Stimulated activated CD8-positive, alpha-beta memory T cell treated with anti-CD3 and anti-CD28 coated beads, Interleukin-12 subunit alpha, Interleukin-12 subunit beta, amount 100 ng/mL, for 4 hours (primary cell): ENCODE measurements around the gene IRF8.

Experiments
- DNase-seq: peaks from one replicate; pipeline ENCODE4 v3.0.0-alpha.2; 2020; ENCODE audit warnings: low read depth

Gene IRF8

DNA sequence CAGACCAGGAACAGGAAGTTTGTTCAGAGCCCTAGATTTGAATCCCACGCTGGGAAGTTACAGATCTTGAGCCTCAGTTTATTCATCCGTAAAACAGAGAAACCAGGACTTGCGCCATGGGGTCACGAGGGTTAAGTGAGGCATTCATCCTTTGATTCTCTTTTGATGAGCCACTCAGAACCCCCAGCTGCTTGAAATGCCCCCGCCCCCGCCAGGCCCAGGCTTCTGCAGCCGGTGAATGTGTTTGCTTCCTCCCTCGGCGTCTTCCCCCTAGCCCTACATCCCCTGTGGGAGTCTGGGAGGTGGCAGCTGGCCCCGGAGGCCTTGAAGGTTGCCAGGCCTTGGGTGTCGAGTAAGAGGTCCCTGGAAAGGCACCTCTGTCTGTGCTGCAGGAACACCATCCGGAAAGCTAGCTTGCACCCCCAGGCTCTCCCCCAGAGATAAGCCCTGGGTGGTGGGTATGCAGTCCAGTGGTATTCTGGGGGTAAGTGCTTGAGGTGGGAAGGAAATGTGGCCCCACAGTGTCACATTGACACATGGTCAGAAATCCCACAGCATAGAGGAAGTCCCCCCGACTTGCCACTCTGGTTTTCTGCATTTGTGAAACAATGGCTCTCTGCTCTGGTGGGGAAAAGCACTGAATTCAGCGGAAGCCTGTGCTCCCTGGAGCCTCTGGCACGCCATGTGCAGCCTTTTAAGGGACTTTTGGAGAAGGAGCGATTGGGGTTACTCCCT lies 14.9 kb downstream of the IRF8 start:
- DNase-seq, result no peak

DNA sequence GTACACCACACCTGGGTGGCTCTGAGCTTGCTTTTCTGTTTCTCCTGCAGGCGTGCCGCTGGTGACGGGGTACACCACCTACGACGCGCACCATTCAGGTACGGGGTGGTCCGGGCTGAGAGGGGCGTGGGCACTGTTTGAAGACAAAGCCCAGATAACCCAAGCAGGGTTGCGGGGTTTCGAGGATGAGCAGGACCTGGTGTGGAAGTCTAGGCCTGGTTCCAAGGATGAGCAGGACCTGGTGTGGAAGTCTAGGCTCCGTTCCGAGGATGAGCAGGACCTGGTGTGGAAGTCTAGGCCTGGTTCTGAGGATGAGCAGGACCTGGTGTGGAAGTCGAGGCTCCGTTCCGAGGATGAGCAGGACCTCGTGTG lies 15.4 kb downstream of the IRF8 start:
- DNase-seq, result no peak

DNA sequence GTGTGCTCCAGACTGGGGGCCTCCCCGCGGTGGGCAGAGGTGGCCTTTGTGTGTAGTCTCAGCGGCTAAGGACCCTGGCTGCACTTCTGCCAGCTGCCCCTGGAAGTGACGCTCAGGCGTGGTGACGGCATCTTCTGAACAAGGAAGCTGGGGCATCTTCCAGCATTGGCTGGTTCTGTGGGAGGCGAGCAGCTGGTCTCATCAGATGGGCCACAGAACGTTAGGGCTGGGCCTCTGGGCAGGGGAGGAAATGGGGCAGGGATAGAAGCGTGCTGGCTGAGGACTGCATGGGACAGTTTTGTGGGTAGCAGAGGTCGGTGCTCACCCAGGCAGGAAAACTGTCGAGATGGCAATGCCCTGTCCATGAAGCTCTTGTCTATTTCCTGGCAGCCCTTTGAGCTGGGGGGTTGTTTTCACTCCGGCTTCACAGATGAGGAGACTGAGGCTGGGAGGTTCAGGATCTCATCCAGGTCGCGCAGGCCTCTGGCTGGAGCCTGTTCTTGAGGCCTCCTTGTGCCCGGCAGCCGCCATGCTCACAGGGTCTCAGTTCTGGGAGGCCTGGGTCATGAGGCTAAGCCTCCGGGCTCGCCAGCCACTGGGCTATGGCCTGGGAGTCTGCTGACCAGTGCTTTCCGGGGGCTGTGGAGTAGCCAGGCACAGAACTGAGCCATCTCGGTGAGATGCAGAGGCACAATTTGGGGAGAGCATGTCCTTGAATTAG lies 16.3 kb downstream of the IRF8 start:
- DNase-seq, result no peak

DNA sequence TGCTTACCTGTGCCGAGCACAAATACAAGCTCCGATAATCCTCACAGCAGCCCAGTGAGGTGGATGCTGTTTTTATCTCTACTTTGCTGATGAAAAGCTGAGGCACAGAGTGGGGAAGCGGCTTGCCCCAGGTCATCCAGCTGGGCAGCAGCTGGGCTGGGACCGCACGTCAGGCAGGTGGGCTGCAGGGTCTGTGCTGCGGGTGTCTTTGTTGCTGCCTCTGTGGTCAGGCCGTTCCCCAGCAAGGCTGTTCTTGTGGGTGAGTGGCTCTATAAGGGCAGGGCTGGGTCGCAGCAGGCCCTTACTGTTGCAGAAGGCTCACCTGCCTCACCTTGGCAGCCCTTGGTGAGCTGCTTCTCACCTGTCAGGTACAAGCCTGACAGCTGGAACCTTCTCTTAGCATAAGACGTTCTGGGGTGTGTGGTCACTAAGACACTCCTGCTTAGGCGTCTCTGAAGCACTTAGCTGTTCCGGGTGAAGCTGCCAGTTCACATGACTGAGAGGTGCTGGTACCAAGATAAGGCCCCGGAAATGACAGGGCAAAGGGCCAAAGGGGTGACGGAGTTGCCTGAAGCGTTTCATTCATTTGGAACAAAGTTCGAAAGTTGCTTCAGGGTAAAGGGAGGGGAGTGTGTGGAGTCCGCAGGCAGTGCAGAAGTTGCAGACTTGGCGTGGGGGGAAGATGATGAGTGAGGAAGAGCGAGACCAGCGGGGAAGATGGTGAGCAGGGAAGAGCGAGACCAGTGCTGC lies 17.4 kb downstream of the IRF8 start:
- DNase-seq, result no peak

DNA sequence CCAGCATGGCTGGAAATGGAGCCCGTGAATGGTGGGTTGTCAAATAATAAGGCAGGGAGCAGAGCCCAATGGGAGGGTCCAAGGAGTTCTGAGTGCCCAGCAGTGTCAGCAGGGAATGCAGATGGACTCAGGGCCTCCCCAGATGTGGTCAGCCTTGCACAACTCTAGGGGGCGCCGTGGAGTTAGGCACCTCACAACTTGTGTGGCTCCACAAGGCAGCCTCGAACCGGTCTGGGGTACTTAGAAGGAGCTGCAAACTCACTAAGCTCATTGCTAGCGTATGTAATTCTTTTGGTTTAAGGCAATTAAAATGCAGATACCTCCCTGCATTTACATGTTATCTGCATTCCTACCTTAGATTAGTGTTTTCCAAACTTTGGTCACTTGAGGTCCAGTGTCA lies 18.1 kb downstream of the IRF8 start:
- DNase-seq, result no peak

DNA sequence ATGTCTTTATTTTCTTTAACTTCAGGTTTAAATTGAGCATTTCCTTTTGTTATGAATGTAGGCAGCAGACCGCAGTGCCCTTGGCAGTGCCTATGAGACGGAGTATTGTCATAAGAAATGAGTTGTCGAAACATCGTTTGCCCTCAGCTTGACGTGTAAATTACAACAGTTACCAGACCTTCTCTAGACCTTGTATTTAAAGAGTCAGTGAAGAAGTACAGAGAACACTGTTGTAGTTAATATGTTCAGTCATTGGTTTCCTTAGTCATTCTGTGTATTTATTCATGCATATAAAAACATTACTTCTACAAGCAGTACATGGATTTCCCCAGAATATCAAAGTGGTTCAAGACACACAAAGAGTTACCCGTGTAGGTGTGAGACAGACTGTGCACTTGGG lies 19.0 kb downstream of the IRF8 start:
- no peak for DNase-seq

DNA sequence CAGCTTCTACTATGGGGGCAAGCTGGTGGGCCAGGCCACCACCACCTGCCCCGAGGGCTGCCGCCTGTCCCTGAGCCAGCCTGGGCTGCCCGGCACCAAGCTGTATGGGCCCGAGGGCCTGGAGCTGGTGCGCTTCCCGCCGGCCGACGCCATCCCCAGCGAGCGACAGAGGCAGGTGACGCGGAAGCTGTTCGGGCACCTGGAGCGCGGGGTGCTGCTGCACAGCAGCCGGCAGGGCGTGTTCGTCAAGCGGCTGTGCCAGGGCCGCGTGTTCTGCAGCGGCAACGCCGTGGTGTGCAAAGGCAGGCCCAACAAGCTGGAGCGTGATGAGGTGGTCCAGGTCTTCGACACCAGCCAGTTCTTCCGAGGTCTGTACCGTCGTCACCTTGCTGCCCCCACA lies 19.5 kb downstream of the IRF8 start:
- no peak for DNase-seq

DNA sequence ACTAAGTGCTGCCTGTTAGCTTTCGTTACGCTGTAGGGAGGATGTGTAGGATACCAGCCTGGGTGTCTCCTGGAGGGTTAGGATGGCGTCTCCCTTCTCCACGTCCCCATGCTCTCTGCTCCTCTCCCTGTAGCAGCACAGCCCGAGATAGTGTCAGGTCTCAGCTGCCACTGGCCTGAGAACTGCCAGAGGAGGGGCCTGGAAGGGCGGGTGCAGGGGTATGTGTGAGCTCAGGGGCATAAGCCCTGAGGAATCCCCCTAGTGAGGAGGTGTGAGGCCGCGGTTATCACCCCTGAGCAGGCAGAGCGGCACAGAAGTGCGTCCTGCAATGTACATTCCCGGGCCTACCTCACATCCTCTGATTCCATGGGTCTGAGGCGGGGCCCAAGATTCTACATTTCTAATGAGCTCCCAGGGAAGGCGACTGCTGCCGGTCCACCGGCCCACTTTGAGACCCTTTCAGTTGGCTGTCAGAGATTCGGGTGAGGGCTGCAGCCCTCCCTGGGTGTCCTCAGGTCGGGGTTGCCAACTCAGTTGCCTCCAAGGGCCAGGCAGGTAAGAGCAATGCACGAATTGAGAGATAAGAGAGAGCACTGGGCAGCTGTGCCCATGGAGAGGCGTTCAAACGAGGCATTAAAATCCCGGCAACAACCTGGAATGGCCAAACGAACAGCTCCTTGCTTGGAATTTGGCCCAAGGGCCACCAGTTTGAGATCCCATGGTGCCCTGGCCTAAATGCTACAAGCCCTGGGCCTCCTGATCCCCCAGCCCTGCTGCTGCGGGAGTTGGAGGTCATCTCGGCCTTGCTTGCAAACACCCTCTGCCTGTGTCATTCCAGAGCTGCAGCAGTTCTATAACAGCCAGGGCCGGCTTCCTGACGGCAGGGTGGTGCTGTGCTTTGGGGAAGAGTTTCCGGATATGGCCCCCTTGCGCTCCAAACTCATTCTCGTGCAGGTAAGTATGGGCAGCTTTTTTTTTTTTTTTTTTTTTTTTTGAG lies 20.6 kb downstream of the IRF8 start:
- no peak for DNase-seq

DNA sequence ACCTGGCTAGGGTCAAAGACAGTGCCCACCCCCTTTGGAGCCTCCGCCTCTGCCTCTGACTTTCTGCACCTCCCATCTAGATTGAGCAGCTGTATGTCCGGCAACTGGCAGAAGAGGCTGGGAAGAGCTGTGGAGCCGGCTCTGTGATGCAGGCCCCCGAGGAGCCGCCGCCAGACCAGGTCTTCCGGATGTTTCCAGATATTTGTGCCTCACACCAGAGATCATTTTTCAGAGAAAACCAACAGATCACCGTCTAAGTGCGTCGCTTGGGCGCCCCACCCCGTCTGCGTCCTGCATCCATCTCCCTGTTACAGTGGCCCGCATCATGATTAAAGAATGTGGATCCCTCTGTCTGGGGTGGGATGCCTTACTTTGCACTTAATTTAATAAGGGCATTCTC lies 22.1 kb downstream of the IRF8 start:
- no peak for DNase-seq

DNA sequence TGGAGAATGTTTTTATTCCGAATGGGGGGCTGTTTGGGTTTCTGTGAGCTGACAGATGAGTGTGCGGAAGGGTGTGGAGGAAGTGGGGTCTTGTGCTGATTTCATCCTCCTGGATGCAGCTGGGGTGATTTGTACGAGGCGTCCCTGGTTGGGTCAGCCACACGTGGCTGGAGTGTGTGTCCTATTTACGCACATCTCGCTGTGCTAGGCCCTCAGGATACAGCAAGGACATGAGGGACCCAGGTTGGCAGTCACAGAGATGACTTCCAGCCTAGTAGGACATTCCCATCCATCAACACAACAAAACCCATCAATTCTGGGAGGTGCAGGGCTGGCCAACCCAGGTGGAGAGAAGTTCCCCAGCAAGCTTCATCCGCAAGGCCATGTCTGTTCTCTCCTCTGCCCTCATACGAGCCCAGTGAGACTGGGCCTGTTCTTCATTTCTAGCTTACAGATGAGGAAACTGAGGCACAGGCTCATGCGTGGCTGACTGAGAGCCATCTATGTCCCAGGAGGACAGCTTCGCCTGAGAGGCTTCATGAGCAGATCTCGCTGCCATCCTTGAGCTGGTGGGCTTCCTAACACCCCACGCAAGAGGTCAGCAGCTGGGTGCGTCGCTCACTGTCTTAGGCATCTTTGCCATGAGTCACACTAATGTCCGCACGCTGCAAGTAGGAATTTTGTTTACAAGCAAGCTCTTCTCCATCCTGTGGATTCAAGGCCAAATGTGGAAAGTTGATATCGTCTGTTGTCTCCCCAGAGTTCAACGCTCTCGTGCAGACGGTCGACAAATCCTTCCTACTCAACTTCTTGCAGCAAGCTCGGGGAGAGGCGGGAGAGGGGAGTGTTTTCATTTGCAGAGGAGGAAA lies 24.4 kb downstream of the IRF8 start:
- no peak for DNase-seq

DNA sequence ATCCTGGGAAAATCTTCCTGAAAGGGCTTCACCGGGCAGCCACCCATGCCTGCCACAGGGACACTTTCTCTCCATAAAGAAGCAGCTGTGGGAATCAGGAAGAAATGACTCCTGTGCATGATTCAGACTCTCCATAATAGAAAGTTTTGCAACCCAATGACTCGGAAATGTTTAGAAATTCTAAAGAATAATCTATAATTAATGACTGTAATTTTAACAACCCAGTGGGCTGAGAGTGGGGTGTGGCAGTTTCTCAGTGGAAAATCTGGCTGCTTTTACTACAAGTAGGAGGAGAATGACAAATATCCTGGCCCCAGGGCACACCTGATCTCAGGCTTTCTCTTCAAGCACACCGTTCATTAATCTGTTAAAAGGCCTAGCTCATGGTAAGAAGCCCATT lies 25.7 kb downstream of the IRF8 start:
- DNase-seq, result no peak

DNA sequence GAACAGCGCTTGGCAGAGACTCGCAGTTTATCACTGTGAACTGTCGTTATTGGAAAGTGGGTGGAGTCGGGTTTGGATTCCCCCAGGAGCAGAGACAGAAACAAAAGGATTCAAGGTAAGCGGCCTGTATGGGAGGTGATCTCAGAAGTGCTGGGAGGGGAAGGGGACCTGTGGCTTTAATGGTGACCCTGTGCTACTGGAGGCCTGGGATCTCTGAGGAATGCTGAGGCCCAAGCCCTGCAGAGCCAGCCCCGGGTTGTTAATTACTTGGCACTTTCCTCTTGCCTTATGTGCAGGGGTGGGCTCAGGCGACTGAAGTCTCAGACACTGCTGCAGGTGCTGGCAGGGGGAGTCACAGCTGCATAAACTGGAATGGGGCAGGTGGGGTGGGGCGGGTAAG lies 27.4 kb downstream of the IRF8 start:
- DNase-seq, result no peak

DNA sequence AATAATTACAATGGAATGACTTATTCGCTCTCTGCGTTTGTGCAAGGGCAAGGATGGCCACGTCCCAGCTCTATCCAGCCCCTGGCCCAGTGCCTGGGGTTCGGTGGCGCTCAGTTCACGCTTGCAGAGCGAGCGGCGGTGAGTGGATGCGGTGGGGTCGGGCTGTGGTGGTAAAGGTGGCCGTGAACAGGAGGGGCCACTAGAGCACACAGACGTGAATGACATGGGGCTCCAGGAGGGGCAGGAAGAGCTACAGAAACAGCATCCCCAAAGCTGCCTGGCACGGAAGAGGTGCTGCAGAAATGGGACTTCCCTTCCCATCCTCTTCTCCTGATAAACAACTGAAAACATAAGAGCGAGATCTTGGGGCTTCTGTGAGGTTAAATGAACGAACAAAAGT lies 28.4 kb downstream of the IRF8 start:
- no peak for DNase-seq

DNA sequence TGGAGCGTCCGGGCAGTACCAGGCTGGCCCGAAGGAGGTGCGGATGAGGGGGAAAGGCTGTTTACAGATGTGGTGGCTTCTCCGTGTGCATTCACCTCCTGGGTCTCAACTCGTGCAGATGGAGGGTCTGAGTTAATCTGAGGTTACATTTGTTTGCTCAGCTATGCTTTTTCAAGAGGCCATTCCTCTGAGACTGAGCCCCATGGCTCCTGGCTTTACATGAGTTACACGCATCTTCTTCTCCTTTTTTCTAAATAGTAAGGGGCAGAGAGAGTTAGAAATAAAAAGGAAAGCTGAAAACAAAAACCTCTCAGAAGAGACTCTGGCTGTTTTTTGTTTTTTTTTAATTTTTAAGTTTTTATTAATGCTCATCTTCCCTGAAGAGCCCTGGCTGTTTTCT lies 29.0 kb downstream of the IRF8 start:
- DNase-seq, result no peak

DNA sequence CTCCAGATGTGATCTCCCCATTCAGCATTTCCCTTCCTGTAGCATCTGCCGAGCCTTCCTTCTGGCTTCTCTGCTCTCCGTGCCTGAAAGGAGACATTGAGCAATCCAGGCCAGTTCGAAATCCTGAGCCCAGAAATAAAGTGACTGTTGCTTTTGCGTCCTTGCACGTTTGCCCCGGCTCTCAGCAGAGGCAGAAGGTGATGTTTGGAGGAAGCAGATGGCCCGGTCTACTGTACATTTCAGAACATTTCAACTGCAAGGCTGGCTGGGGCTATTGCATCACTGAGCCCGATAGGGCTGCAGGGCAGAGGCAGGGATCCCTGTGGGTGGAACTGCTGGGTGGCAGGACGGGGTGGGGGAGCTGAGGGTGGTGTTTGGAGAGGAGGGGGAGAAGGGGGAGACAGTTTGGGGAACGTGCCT lies 29.4 kb downstream of the IRF8 start:
- DNase-seq, result no peak

DNA sequence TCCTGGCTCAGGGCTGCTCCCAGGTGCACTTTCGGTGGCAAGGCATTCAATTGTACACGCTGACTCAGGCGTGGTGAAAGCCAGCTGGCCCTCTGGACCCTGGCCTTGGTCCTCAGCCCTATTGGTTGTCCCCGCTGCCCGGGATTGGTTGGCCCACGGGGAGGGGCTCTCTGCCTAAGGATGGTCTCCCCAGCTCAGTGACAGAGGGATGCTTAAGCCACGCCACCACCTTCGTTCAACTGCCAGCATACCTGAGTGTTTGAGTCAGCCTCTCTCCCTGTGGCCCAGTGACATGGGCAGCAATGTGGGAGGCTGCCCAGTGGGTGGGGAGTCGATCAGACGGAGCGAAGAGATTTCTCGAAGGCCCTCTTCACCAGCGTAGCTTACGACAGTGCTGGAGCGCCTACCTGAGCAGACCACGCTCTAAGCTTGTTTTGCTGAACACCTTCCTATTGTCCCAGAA lies 30.3 kb downstream of the IRF8 start:
- no peak for DNase-seq

DNA sequence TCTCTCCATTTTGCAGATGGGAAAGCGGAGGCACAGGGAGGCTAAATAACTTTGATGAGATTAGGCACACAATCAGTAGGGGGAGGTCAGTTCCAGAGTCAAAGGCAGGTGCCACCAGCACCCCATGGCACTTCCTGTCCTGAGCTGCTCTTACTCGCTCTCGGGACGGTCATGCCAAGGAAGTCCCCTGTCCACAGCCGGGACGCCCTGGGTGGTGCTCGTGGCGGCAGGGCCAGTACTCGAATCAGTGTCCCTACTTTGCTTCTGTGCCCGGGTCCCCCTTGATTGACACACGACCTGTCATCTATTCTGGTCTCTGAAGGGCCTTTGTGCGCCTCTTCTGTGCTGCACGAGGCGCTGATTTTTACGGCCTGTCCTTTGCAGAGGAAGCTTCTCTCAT lies 31.3 kb downstream of the IRF8 start:
- no peak for DNase-seq

DNA sequence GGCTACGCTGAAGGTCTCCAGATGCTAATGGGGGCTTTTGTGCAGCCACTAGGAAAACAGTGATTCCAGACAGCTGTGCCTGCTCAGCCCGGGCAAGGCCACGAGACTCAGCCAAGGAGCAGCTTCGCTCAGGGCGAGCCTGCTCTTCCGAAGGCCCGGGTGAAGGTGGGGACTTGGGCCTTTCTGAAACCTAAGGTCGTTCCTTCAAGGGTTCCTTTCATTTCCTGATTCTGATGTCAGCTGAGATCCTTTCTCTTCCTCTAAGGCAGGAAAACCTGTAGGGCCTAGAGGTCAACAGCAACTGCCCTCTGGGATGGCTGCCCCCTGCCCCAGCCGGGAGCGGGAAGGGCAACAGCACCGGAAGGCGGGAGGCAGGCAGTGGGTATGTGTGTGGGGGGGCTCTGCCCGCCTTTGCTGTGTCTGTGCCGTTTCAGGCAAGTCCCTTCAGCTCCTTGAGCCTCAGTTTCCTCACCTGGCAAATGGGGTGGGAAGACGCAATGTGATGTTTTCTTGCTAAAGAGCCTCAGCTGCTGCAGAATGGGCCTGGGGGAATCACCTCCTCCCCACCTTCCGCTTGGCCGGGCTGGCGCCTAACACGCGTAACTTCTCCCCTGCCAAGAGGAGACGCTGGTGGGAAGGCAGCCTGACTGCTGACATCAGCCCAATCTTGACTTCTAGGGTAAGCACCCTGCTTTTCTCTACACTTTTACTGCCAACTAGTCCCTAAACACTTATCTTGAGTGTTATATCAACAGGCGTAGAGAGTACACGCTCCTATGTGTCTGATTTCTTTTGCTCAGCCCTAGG lies 32.8 kb downstream of the IRF8 start:
- no peak for DNase-seq

DNA sequence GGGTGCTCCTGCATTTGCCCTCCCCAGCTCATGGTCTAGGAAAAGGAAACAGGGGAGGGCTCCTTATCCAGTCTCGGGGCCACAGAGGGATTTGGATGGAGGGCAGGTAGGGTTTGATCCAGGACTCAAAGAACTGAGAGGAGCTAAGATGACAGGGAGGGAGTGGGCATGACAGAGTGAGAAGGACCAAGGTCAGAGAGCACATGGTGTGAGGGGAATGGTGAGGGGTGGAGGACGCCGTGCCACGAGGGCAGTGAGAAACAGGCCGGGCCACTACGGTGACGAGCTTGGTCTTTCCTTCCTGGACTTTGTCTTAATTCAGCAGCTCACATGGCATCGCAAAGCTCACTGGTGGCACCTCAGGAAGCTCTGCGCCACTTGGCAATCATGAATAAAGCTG lies 35.2 kb downstream of the IRF8 start:
- DNase-seq, result no peak

DNA sequence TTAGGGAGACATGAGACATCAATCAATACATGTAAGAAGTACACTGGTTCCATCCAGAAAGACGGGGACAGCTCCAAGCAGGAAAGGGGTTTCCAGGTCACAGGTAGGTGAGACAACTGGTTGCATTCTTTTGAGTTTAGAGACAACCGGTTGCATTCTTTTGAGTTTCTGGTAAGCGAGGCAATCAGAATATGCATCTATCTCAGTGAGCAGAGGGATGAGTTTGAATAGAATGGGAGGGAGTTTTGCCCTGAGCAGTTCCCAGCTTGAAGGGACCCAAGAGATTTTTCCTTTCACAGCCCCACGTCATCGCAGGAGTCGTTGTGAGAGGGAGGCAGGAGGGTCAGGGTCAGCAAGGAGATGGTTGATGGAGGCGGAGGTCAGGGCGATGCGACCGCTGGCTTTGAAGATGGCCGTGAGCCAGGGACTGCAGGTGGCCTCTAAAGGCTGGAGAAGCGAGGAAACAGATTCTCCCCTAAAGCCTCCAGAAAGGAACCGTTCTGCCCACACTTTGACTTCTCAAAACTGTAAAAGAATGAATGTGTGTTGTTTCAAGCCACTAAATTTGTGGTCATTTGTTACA lies 36.5 kb downstream of the IRF8 start:
- no peak for DNase-seq
